Ovary (tissue), 3 donors: ENCODE measurements around the gene LDB2.

Experiments used
- EP300 ChIP-seq: sonication (generic); formaldehyde crosslinking; IDR thresholded peaks from one replicate; pipeline ENCODE4 v1.6.1; 2017; ENCODE audit warnings: antibody characterized with exemption
- TF ChIP-seq, protein P1 (sequence below), 3 donors: fragments of 450-650 bp in 2 of 3; fragments of 200-600 bp in 1 of 3; IDR thresholded peaks; one replicate each; pipeline versions ENCODE4 v1.5.1 to v1.8.0; 2016 to 2022; ENCODE audit warnings: antibody characterized with exemption in 3 of 3, mild to moderate bottlenecking in 1 of 3
- donor health status: DM: no; HTN: no; CAD: no.

DNA sequence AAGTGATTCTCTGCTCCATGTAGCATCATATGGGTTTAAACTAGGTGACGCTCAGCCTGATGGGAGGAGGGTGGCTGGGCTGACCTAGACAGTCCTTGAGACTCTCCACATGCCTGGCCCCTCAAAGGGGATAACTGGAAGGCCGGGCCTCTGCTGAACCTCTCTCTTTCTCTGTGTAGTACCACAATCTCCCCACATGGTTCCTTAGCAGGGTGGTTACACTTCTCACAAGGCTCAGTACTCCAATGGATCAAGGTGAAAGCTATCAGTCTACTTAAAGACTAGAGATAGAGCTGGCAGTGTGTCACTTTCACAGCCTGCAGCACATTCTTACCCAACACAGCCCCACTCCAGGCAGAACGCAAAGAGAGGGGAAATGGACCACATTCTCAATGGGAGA, 80.4 kb downstream of the LDB2 start:
- TF ChIP-seq, protein P1, sequence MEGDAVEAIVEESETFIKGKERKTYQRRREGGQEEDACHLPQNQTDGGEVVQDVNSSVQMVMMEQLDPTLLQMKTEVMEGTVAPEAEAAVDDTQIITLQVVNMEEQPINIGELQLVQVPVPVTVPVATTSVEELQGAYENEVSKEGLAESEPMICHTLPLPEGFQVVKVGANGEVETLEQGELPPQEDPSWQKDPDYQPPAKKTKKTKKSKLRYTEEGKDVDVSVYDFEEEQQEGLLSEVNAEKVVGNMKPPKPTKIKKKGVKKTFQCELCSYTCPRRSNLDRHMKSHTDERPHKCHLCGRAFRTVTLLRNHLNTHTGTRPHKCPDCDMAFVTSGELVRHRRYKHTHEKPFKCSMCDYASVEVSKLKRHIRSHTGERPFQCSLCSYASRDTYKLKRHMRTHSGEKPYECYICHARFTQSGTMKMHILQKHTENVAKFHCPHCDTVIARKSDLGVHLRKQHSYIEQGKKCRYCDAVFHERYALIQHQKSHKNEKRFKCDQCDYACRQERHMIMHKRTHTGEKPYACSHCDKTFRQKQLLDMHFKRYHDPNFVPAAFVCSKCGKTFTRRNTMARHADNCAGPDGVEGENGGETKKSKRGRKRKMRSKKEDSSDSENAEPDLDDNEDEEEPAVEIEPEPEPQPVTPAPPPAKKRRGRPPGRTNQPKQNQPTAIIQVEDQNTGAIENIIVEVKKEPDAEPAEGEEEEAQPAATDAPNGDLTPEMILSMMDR (IDR thresholded peaks at IDR 0.05), result no peak
- no peak for TF ChIP-seq EP300
